ENCODE measurements around the gene EHD1. TPM values are rescaled to one million over a fixed set of nuclear protein-coding genes. Genes with fewer than 3 reads are reported as not detected.
A peak's percentile ranks its signal among the peaks of the same experiment; 100 is the strongest.

The EHD1 gene
- 95.0 TPM for total RNA-seq
- long read RNA-seq, full-length matches to known transcripts, result 63 of 99 reads
- long read RNA-seq, partial matches to known transcripts, result 3 of 99 reads
- long read RNA-seq, other reads (novel, unspliced or antisense), result 33 of 99 reads

DNA sequence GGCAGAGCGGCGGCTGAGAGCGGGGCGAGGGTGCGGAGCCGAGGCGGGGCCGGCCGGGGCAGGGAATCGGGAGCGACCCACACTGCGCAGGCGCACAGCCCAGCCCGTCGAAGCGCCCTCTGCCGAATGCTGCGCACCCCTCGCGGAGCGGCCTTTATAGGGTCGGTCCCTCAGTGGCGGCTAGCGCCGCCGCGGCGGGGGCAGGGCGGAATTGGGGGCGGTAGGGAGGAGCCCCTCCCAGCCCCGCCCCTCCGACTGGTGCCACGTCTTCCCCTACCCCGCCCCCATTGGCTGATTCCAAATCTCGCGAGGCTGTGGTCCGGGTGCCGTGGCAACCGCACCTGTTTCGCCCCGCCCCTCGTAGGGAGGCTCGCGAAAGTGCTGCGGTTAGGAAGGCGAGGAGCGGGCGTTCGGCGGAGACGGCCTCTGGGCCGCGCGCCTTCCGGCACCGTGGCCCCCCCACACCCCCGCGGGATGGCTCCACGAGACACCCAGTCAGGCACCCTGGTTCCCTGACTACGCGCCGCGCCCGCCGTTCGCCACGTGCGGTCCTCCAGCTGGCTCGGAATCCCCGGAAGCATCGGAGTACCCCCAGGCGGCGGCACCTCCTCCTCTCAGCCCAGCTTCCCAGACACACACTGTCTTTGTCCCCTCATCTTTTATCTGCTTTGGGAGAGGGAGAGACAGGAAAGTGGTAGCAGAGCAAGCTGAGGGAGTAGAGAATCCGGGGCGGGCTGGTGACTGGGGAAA is at the start of gene EHD1:
Gene EHD1, minus strand, starts transcription at position 128 of the 750 bp plus-strand sequence. CDS start 157 bp downstream, outside the sequence.
- DNase-seq (ENCODE audit: low spot score), result peak; percentile 100

DNA sequence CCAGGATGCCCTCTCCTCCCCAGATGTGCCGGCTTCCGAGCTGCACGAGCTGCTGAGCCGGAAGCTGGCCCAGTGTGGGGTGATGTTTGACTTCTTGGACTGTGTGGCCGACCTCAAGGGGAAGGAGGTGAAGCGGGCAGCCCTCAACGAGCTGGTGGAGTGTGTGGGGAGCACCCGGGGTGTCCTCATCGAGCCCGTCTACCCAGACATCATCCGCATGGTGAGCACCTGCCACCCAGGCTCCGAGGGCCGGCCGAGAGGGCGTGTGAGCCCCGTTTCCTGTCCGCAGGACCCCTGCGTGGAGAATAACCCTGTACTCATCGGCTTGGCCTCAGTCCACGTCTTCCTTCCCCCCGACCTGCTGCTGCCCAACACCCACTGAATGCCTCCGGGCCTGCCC is 48.3 kb upstream of the EHD1 start:
- DNase-seq (ENCODE audit: low spot score), result no peak

DNA sequence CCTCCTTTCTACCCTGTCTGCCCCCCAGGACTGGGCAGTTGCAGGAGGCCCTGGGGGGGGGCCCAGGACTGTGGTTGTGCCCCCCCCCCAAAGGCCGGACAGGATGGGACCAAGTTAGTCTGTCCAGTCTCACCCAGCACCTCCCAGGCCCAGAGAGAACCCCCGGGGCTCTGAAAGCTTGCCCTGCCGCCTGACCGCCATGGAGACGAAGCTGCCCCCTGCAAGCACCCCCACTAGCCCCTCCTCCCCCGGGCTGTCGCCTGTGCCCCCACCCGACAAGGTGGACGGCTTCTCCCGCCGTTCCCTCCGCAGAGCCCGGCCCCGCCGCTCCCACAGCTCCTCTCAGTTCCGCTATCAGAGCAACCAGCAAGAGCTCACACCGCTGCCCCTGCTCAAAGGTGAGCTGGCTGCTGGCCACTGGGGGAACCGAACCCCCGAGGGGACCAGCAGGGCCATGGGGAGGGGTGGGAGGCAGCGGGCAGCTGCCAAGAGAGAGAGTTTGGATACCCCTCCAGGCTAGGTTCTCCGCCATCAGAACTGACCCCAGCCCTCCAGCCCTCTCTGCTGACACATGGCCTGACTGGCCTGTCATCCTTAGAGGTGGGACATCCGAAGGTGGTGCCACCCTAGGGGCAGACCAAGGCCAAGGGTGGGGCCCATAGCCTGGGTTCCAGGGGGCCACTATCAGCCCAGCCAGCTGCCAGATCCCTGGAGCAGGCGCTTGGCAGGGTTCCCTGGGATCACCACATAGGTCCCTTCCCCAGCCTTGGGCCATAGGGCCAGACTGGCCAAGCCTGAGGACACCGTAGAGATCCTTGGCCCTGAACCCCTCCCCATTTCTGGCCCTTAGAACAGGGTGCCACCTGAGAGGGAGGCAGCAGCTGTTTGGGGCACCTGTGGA is 47.4 kb upstream of the EHD1 start:
- no peak for DNase-seq (ENCODE audit: low spot score)

DNA sequence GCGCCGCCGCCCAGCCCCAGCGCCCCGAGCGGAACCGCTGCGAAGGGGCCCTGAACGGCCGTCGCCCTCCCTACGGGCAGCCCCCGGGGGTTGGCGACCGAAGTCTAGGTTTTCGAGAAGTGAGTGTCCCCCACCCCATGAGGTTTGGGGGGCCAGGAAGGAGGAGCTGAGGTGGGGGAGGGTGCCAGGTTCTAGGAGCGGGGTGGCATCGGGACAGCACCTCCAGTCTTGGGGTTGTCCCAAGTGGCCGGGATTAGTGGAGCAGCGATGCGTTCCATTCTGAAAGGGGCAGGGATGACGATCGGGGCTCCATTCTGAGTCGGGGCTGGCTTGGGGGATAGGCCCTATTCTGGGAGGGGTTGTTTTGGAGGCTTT is 46.5 kb upstream of the EHD1 start:
- no peak for DNase-seq (ENCODE audit: low spot score)

DNA sequence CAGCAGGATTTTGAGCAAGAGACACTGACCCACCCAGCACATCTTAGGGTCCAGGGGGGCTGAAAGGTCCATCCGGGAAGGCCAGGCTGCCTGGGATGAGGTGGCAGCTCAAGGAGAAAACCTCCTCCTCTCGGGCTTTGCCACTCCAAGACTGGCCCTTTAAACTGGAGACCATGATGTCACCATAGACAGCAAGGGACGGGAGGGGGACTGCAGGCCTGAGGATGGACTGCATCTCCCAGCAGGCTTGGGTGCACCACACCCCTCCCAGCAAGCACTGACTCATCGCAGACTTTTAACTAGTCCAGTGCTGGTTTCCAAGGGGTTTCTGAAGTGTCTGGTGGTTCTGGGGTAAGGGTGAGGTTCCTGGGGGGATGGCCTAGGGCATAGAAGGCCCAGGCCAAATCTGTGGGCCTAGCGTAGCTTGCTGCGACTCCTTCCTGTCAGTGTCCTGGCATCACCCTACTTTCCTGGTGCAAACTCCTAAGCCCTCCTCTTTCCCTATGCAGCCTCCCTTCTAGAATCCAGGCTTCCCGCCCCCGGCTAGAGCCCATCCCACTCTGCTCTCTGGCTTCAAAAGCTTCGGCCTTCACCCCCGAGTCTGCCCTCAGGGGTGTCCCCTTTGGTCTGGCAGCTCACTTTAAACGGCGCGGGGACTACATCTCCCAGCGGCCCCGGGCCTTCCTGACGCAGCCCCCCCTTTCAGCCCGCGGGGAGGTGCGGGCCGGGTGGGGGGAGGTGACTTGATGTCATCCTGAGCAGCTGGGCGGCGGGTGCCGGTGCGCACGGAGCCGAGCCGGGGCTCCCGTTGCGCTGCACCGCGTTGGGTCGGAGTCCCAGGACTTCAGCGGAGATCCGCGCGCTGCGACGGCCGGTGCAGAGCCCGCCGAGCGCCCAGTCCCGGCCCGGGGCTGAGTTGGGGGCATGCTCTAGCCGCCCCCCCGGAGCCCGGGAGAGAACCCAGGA is 45.8 kb upstream of the EHD1 start, which contains the start of gene PPP2R5B:
Gene PPP2R5B, plus strand, starts transcription at position 746 of the 966 bp plus-strand sequence. CDS start 1,046 bp downstream, outside the sequence.
- DNase-seq (ENCODE audit: low spot score), result peak; percentile 96

DNA sequence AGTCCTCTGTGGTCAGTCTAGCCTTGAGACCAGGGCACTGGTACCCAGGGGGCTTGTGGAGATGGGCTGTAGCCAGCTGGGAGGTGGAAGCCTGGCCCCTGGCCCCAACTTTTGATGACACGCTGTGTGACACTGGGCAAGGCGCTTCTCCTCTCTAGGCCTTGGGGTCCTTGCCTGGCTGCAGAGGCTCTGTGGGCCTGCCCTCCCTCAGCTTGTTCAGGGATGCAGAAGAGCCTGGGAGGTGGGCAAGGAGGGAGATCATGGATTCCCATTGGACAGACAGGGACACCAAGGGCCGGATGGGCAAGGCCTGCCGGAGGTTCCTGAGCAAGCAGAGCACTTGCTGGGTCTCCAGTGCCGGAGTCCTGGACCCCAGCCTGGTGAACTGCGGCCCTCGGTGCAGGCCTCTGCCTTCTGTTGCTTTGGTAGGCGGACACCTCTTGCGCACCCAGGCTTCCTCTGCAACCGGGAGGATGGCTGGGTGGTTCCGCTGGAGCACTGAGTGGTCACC is 44.8 kb upstream of the EHD1 start:
- no peak for DNase-seq (ENCODE audit: low spot score)

DNA sequence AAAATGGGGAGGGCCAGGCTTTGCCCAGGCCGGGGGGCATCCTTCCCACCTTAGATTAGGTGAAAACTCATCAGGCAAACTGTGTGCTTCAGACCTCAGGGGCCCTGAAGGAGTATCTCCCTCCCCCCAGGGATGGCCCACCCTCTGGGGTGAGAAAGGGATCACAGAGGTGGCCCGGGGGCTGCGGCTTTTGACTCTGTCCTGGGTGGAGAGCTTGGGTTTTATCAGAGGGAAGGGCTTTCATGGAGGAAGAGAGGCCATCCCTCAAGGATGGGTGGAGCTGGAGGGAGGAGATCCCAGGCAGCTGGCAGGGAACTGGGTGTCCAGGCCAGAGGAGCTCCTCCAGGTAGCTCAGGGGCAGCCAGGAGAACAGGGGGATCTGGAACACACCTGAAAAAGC is 43.0 kb upstream of the EHD1 start:
- no peak for DNase-seq (ENCODE audit: low spot score)

DNA sequence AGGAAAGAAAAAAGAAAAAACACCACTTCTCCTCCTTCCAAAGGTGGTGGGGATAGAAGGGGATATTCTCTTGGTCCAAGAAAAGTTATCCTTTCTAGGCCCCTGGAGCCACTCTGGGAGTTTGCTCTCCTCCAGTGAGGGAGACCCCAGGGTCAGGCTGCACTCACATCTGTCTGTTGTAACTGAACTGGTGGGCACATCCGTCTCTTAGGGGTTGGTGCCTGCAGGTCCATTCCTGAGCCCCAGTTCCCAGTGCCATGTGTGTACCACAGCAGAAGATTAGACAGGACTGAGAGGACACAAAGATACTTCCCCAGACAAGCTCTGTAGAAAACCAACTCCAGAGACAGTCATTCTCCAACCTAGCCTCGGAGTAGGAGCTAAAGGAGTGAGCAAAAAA is 41.7 kb upstream of the EHD1 start:
- no peak for DNase-seq (ENCODE audit: low spot score)

DNA sequence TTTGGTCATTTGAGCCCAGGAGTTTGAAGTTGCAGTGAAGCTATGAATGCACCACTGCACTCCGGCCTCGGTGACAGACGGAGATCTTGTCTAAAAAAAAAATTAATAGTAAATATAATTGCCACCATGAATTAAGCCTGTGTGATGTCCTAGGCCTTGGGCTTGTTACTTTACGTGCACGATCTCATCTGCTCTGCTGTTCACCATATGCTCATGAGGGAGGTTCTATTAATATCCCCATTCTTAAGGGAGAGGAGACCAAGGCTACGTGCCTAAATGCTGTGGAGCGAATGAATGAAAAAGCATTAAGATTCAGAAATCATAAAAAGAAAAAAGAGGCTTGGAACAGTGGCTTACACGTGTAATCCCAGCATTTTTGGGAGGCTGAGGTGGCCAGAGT is 41.2 kb upstream of the EHD1 start:
- DNase-seq (ENCODE audit: low spot score), result no peak

DNA sequence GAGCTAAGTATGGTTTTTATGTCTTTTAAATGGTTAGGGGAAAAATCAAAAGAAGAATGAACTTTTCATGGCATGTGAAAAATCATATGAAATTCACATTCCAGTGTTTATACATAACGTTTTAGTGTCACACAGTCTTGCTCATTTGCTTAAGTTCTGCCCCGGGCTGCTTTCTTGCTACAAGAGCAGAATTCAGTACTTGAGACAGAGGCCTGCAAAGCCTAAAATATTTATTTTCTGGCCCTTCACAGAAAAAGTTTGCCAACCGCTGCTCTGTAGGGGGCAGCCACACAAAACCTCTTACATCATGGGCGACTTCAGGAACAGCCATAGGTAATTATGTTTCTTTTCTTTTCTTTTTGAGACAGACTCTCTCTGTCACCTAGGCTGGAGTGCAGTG is 39.6 kb upstream of the EHD1 start:
- DNase-seq (ENCODE audit: low spot score), result no peak

DNA sequence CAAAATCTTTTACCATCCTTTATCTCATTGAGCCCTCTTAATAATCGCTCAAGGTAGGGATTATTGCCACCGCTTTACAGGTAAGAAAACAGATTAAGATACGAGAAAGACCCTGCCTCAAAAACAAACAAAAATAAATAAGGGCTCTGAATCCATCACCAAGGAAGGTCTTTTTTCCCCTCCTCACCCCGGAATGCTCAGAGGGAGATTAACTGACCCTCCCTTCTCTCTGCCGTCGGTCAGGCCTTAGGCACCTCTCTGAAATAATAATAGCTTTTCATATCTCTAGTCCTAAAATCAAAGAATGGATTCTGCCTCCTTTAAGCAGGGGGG is 39.2 kb upstream of the EHD1 start:
- DNase-seq (ENCODE audit: low spot score), result no peak

DNA sequence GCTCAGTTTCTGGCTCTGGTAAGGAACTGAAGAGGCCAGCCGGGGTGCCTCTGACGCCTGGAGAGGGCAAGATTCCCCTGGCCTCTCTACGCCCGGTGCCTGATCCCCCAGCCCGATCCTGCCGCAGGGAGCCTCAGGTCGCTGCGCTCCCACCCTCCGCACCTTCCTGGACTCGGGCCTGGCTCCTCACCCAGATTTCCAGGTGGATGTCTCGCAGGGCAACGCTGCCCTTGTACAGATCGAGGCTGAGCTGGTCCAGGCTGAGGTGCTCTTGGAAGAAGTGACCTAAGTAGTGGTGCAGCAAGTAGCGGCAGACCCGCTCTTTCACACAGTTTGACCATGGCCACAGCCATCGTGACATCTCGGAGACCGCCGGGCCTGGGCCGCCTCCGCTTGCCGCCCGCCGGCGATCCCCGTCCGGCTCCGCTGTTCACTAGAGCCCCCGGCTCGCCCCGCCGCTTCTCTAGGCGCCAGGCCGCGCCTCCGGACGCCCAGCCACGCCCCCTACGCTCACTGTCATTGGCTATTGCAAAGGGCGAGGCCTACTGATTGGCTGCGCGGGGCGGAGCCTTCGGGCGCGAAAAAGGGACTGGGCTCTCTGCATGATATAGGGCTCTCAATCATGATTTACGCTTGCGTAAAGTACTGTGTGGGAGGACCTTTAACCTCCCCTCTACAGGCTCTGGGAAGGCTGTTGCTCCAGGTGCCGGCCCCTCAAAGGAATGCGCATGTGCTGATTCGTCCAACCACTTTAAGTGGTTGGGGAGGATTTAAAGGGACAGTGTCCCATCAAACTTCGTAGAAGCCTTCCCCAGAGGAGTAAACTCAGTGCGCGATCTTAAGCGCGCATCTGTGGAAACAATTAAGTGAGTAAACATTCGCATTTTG is 38.6 kb upstream of the EHD1 start, which contains the start of gene ATG2A:
Gene ATG2A, minus strand, starts transcription at position 435 of the 888 bp plus-strand sequence. Its CDS starts 74 bp downstream, at position 361.
- peak; percentile 100 for DNase-seq (ENCODE audit: low spot score)

DNA sequence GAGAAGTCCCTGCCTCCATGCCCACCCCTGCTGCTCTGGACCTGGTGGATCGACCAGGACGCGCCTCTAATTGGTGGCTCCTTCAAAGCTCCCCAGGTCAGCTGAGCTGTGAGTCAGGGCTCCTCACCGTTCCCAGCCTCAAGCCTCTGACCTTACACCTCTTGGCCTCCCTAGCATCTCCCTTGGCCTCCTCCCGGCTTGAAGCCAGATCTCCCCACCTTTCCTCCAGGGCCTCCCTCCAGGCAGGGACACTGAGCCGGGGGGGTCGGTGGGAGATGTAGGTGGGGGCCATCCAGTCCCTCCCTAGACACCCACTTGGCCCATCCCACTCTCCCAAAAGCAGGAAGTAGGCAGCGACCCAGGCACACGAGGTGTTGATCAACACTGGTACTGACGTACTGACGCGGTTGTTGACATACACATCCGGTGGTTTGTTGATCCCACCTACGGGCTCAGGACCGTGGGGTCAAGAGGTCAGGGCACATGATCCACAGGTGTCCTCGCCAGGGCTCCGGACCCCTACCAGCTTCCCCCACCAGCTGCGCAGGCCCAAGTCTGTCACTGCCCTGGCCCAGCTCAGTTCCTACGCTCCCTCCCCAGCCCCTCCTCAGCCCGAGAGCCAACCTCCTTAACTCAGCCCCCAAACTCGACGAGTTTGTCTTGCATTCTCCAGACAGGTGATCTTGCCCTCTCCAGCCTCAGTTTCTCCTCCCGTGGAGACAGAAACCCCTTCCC is 37.8 kb upstream of the EHD1 start:
- no peak for DNase-seq (ENCODE audit: low spot score)

DNA sequence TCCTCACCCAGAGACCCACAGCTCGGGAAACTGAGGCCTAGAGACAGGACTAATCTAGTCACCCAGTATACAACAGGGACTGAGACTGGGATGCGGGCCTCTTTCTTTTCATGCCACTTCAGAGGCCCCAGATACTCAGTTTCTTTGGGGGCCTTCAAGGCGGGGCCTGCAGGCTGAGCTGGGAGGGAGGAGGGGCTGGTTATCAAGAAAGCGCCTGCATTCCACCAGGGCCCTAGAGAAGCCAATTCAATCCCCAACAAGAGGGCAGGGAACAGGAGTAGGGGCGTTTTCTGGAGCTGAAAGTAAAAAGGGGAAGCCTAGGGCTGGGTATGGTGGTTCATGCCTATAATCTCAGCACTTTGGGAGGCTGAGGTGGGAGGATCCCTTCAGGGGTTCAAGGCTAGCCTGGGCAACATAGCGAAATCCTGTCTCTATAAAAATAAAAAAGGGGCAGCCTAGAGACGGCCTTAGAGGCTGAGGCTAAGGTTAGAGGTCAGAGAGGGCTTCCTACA is 37.0 kb upstream of the EHD1 start:
- no peak for DNase-seq (ENCODE audit: low spot score)

DNA sequence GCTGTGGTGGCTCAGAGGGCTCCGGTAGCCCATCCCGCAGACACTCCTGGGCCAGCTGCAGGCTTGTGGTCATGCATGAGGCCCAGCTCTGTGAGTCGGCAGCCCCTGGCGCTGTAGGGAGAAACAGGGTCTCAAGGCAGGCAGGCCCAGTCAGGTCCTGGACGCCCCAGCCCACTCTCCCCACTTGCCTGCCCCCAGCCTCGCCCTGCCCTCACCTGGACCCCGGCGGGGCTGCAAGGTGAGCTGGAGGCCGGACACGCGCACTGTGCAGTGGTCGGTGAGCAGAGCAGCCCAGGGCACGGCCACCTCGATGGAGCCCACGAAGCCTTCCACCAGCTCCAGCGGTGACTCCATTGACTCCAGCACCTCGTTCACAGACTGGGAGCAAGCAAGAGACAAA is 35.7 kb upstream of the EHD1 start:
- no peak for DNase-seq (ENCODE audit: low spot score)

DNA sequence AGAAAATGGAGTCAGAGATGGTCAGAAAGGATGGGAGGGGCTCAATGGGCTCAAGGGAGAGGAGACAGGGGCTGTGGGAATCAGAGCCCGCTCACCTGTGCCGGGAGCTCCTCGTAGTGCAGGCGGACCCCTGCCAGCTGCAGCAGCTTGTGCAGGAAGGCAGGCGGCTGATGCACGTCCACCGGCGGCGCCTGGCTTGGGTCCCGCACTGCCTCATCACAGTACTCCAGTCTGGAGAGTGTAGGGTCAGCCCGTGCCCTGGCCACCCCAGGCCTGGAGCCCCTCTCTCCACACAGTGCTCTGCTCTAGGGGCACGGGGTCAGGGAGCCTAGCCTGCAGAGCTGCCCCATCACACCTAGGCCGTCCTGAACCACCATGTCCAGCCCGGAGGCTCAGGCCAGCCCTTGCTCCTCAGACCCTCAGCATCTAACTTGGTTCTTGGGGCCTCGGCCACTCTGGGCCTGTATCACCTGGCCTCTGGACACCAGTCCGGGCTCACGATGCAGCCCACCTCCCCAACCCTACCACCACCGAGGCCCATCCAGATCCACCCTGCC is 34.8 kb upstream of the EHD1 start:
- DNase-seq (ENCODE audit: low spot score), result no peak

DNA sequence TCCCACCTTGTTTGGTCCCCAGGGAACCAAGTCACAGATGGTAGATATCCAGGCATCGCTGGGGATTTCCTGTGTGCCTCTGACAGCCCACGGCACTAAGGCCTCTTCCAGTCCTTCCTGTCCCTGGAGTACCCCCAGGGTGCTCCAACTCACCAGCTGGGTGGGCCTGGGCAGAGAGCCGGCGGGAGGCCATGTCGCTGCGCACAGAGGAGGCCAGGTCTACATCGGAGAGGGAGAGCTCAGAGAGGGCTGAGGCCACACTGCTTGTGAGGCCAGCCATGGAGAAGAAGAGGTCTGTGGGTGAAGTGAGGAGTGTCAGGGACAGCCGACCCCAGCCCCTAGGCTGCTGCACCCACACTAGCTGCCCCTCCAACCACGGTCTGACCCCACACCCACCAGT is 33.3 kb upstream of the EHD1 start:
- DNase-seq (ENCODE audit: low spot score), result no peak

DNA sequence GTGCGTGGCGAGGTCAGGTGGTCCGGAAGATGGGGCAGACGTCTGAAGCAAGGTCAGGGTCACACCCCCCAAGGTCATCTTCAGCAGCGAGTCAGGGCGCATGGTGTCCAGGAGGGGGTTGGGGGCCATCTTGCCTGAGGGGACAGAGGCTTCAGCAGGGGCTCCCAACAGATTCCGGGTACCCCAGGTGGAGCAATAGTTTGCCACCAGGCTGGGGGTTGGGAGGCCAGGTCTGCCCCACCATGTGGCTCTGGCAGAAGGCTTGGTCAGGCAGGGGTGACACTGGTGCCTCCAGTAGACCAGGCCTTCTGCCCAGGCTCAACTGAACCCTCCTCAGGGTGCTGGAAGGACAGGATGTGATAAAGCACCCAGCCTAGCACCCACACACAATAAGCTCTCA is 32.7 kb upstream of the EHD1 start:
- DNase-seq (ENCODE audit: low spot score), result no peak
